ENCODE results near the gene PTP4A2. TPM values are rescaled to one million over a fixed set of nuclear protein-coding genes. Genes with fewer than 3 reads are reported as not detected.
"Not testable (repeated sequence)": the region's sequence is repeated elsewhere in the genome, so short reads cannot be mapped to it uniquely, and the experiment has no call there.

PTP4A2 gene
- total and polyA plus RNA-seq, 8 donors: 78.6 to 330 (median 167) TPM

DNA sequence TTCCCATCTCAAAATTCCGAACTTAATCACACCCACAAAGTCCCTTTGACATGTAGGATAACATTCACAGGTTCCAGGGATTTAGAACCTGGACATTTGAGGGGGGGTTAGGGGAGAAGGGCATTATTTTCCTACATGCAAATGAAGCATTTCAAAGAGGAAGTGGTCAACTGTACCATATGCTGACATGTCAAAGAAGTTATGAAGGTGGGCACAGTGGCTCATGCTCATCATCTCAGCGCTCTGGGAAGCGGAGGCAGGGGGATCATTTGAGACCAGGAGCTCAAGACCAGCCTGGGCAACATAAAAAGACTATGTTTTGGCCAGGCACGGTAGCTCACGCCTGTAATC lies 35.7 kb downstream of the PTP4A2 start:
- 86 to 96% (median 95%) methylated on average over 5 of the region's 5 CpGs for WGBS, 5 donors
- TF ChIP-seq POLR2A (IDR thresholded peaks at IDR 0.05) (no peak), EP300 (IDR thresholded peaks at IDR 0.05) (no peak), POLR2AphosphoS5 (IDR thresholded peaks at IDR 0.05) (no peak)
- TF ChIP-seq, protein P1, sequence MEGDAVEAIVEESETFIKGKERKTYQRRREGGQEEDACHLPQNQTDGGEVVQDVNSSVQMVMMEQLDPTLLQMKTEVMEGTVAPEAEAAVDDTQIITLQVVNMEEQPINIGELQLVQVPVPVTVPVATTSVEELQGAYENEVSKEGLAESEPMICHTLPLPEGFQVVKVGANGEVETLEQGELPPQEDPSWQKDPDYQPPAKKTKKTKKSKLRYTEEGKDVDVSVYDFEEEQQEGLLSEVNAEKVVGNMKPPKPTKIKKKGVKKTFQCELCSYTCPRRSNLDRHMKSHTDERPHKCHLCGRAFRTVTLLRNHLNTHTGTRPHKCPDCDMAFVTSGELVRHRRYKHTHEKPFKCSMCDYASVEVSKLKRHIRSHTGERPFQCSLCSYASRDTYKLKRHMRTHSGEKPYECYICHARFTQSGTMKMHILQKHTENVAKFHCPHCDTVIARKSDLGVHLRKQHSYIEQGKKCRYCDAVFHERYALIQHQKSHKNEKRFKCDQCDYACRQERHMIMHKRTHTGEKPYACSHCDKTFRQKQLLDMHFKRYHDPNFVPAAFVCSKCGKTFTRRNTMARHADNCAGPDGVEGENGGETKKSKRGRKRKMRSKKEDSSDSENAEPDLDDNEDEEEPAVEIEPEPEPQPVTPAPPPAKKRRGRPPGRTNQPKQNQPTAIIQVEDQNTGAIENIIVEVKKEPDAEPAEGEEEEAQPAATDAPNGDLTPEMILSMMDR (IDR thresholded peaks at IDR 0.05): no peak
- Histone ChIP-seq H3K27me3 (no peaks in the 10 kb centered on the region), H3K27ac (no peak overlapping the region), H3K4me1 (peaks cover 0 to 22% (median 3%) of the 10 kb centered on the region in 4 donors), H3K9me3 (no peaks in the 10 kb centered on the region), H3K4me3 (no peak overlapping the region), H3K36me3 (peaks cover 13 to 29% (median 27%) of the 10 kb centered on the region in 4 donors)
- intact Hi-C loops (cut with DNase I; ENCODE audit: low total_unique reads): no loop called here
- DNase-seq: no peak

DNA sequence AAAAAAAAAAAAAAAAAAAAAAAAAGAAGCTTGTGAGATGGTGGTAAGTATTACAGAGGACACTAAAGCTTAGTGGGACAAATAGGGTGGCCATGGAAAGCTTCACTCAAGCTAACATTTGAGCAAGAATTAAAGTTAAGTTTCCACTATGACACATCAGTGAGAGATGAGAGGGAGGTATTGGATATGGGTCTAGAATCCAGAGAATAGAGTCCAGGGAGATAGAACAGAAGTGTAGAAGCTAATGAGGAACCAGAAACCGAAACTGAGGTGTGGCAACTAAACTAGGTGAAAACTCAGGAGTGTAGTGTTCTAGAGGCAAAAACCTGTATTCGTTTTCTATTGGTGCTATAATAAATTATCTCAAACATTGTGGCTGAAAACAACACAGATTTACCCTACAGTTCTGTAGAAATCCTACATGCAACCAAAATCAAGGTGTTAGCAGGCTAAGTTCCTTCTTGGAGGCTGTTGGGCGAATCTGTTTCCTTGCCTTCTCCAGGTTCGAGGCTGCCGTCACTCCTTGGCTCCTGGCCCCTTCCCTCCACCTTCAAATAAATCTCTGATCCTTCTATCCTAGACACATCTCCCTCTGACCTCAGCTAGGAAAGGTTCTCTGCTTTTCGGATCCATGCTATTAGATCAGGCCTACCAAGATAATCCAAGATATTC lies 36.2 kb downstream of the PTP4A2 start:
- Histone ChIP-seq H3K4me3 (no peak overlapping the region), H3K9me3 (no peaks in the 10 kb centered on the region), H3K36me3 (peaks cover 8 to 24% (median 22%) of the 10 kb centered on the region in 4 donors), H3K4me1 (peaks cover 0 to 22% (median 4%) of the 10 kb centered on the region in 4 donors), H3K27me3 (no peaks in the 10 kb centered on the region), H3K27ac (no peak overlapping the region)
- TF ChIP-seq EP300 (IDR thresholded peaks at IDR 0.05) (no peak), POLR2A (IDR thresholded peaks at IDR 0.05) (no peak), POLR2AphosphoS5 (IDR thresholded peaks at IDR 0.05) (no peak)
- TF ChIP-seq, protein P1 (IDR thresholded peaks at IDR 0.05): no peak
- DNase-seq: no peak
- intact Hi-C loops (cut with DNase I; ENCODE audit: low total_unique reads): no loop called here
- 87 to 97% (median 95%) methylated on average over 6 of the region's 6 CpGs for WGBS, 5 donors

DNA sequence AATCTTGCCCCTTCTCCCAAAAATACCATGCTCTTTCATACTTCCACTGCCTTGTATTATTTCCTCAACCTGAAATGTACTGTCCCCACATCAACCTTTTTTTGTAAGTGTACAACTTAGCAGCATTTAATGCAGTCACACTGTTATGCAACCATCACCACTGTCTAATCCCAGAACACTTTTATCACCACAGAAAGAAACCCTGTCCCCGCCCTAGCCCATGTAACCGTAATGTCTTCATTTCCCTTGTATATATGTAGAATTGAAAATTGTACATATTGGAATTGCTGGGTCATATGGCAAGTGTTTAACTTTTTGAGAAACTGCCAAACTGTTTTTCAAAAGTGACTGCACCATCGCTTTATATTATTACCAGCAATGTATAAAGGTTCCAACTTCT lies 37.4 kb downstream of the PTP4A2 start:
- no peaks in the 10 kb centered on the region for H3K9me3 ChIP-seq
- TF ChIP-seq POLR2AphosphoS5 (IDR thresholded peaks at IDR 0.05): no peak
- no peak for TF ChIP-seq EP300 (IDR thresholded peaks at IDR 0.05)
- peaks cover 3 to 12% (median 10%) of the 10 kb centered on the region in 4 donors for H3K36me3 ChIP-seq
- DNase-seq: no peak
- WGBS, 5 donors: 73 to 91% (median 84%) methylated on average over 3 of the region's 3 CpGs
- intact Hi-C loops (cut with DNase I; ENCODE audit: low total_unique reads): no loop called here
- no peaks in the 10 kb centered on the region for H3K27me3 ChIP-seq
- H3K27ac ChIP-seq: no peak overlapping the region
- H3K4me1 ChIP-seq: peaks cover 0 to 22% (median 4%) of the 10 kb centered on the region in 4 donors
- no peak overlapping the region for H3K4me3 ChIP-seq

DNA sequence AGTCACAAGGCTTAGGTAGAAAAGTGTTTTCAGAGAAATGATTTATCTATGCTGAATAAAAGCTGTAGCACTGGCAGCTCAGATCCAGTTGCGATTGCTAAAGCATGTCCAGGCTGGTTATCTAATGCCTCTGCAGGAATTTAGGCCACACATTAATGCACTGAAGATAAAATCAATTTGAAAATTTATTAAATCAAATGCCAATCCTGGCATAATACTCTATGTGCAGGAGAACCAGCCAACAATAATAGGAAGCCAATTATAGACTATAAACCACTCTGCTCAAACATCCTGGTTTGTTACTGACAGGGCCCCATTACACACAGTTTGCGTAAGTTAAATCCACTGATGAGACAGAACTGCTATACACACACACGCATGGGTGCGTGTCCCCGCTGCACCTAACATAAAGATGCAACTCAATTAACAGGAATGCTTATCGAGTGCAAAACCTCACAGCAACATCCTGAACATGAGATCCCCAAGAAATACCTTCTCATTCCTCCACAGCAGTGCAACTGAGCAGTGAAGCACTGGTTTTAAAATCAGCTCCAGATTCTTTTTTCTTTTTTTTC lies 40.6 kb downstream of the PTP4A2 start:
- 33 to 64% (median 51%) methylated on average over 6 of the region's 6 CpGs for WGBS, 5 donors
- DNase-seq: no peak
- Histone ChIP-seq H3K27ac (no peak overlapping the region), H3K4me1 (peaks cover 0 to 4% (median 2%) of the 10 kb centered on the region in 4 donors), H3K9me3 (no peaks in the 10 kb centered on the region), H3K4me3 (no peak overlapping the region), H3K27me3 (no peaks in the 10 kb centered on the region), H3K36me3 (no peaks in the 10 kb centered on the region)
- TF ChIP-seq POLR2AphosphoS5 (IDR thresholded peaks at IDR 0.05) (no peak), EP300 (IDR thresholded peaks at IDR 0.05) (no peak), POLR2A (IDR thresholded peaks at IDR 0.05) (no peak)
- TF ChIP-seq, protein P1 (IDR thresholded peaks at IDR 0.05): no peak
- intact Hi-C loops (cut with DNase I; ENCODE audit: low total_unique reads): no loop called here

DNA sequence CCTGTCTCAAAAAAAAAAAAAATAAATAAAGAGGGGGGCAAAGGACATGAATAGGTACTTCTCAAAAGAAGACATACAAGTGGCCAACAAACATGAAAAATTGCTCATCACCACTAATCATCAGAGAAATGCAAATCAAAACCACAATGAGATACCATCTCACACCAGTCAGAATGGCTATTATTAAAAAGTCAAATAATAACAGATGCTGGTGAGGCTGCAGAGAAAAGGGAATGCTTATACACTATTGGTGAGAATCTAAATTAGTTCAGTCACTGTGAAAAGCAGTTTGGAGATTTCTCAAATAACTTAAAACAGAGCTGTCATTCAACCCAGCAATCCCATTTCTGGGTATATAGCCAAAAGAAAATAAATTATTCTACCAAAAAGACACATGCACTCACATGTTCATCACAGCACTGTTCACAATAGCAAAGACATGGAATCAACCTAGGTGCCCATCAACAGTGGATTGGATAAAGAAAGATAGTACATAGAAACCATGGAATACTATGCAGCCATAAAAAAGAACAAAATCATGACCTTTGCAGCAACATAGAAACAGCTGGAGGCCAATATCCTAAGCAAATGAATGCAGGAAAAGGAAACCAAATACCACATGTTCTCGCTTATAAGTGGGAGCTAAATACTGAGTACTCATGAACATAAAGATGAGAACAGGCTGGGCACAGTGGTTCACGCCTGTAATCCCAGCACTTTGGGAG lies 42.5 kb downstream of the PTP4A2 start:
- H3K36me3 ChIP-seq; DNase-seq; H3K4me3 ChIP-seq; H3K27me3 ChIP-seq; H3K4me1 ChIP-seq; H3K27ac ChIP-seq; intact Hi-C loops (cut with DNase I; ENCODE audit: low total_unique reads); H3K9me3 ChIP-seq: not testable (repeated sequence)
- 81 to 100% (median 97%) methylated on average over 2 of the region's 2 CpGs for WGBS, 5 donors
